Activated CD4-positive, alpha-beta T cell treated with anti-CD3 and anti-CD28 coated beads for 4 hours (primary cell): ENCODE measurements around the gene VWA5B1.

ENCODE experiments used
- DNase-seq, 2 donors: peaks; one replicate each; pipeline ENCODE4 v3.0.0-alpha.2; 2020

VWA5B1 gene

DNA sequence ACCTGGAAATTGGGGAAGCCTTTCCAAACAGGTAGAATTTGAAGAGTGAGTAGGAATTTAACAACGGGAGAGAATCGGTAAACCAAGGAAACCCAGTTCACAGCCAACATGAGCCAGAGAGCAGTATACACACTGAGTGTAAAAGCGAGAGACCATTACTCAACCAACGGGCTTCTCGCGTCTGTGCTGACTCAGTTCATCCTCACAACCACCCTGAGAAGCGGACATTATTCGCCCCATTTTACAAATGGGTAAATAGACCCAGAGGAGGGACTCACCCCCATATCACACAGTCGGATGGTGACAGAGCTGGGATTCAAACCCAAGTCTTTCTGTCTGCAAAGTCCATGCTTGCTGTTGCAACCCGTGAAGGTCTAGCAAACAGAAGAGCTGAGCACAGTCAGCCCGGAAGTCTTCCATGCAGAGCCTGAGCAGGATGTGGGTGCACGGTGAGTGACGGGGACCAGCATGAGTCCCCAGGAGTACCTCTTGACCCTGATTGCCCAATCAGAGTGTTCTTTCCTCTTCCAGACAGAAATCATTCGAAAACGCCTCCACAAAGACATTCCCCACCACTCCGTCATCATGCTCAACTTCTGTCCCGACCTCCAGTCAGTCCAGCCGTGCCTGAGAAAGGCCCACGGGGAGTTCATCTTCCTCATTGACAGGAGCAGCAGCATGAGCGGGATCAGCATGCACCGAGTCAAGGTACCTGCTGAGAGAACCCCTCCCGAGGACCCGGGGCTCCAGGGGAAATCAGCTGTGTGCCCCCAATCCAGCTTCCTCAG is 32.3 kb downstream of the VWA5B1 start:
- peak; percentile 23 to 42 for DNase-seq

DNA sequence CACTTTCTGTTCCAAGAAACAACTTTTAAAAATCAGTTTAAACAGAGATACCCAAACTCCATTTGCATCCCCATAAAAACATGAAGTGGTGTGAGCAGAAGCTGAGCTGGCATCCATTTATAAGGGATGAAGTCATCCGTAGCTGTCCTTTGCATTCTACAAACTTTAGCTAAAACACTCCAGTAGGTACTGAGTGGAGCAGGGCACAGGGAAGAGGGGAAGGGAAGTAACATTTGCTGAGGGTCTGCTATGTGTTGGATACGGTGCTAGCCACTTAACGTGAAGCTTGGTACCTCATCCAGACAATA is 32.9 kb downstream of the VWA5B1 start:
- DNase-seq, result no peak

DNA sequence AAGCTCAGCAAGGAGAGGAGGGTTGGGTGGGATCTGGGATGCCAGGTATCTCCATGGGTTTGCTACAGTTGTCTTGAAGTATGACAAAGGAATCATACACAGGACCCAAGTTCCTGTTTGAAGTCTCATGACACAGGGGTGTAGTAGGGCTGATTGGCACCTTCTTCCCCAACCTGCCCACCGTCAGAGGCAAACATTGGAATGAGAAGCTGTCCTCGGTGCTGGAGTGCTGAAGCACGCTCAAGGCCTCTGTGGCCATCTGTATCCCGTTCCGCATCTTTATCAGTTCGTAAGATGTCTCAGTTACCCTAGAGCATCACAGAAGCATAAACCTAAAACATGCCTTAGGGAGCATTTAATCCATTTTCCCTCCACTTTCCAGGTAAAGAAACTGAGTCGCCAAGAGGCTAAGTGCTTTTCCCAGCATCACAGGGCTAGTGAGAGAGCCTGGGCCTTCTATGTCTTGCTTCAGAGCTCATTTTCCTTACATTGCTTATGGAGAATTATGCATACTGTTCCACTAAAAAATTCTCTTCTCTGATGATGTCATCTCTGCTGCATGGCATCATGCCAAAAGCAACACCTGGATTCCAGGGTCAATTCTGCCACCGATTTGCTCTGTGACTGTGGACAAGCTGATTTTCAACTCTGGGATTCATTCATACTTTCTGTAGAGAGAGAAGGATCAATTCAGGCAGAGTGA is 34.2 kb downstream of the VWA5B1 start:
- DNase-seq, result no peak

DNA sequence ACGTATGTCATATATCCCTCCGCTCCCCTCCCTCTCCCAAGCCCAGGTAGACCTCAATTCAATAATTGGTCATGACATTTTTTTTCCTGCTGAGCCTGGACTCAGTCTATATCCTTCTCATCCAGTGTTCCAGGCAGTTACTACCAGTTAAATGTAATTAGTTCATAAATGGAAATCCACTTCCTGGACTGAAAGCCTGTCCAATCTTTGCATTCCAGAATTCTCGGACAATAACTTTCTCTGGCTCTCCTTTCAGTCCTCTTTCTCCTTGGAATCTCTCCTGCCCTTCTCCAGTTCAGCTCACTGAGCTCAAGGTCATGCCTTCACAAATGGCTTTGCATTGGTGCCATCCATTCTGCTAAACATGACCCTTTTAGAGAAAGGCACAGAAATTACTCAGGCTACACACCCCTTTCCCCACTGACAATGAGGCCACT is 34.8 kb downstream of the VWA5B1 start:
- no peak for DNase-seq

DNA sequence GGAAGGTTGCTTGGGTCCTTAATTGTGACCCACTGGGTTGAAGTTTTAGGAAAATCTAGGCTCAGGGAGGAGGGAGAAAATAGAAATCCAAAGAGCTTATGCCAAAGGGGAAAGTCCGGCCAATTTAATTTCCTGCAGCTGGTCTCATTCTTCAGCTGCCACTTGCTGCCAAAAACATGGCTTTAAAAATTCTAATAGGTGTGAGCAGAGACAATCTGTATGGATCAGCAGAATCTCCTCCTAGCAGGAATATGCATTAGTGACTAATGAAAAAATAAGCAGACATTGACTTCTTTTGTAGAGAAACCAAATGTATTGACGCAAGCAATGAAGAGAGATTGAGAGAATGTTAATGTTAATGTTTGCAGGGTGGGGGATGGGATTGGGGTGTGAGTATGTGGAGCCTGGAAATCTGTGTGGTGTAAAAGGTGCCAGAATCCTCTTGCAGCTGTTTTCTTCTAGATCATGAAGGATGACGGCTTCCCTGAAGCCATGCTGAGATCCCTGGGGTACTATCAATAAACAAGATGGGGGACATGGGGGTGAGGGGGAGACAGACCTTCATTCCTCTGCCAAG is 35.3 kb downstream of the VWA5B1 start:
- no peak for DNase-seq

DNA sequence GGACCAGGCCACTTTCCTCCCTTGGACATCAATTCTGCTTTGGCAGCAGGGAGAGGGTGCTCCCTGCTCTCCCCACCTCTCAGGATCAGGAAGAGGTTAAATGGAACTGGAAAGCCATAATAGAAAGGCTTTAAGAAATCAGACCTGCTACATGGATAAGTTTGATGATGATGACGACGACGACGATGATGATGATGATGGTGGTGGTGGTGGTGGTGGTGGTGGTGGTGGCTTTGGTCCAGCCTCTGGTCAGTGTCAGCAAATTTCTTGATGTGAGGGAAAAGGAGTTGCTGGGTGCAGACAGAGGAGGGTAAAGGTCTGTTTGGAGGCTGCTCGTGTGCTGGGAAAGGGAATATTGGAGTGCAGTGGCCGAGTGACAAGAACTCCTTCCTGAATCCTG is 36.8 kb downstream of the VWA5B1 start:
- DNase-seq, result no peak

DNA sequence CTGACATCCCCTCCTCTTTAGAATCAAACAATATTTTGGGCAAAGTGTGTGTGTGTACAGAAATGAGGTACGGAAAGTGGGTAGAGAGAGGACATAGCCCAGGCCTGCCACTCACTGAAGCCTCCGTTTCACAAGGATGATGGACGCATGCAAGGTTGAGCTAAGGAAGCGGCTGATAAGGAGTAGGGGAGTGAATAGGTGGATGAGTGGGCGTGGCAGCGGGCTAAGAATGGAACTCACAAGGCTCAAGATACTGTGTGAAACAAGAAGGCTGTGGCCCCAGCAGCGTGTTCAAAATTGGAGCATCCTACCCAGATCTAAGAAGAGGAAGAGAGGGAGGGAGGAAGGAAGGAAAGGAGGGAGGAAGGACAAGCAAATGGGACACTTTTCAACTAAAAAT is 37.5 kb downstream of the VWA5B1 start:
- DNase-seq, result no peak

DNA sequence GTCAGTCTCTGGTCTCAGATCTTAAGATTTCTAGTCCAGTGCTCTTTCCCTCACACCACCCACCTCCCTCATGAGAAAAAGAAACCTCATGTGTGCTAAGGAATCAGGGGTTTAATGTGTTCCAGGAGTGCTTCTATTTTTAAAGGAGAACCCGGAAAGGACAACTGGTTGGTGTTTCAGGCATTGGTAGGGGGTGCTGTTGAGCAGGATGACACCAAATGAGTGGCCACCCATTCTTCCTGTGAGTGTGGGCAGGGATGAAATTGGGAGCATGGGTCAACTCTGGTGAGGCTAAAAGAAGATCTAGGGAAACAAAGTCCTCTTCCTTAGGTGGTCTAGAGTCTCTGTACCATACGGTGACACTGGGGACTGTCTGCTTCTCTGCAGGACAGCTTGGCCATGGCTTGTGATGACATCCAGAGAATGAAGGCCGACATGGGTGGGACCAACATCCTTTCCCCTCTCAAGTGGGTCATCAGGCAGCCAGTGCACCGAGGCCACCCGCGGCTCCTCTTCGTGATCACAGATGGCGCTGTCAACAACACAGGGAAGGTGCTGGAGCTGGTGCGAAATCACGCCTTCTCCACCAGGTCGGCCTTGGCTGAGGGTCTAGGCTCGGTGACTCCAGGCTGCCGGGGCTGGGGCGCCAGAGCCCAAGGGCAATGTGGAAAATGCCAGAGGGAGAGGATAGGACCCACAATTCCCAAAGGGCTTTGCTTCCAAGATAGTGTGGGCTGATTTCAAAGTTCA is 39.3 kb downstream of the VWA5B1 start:
- DNase-seq, result no peak

DNA sequence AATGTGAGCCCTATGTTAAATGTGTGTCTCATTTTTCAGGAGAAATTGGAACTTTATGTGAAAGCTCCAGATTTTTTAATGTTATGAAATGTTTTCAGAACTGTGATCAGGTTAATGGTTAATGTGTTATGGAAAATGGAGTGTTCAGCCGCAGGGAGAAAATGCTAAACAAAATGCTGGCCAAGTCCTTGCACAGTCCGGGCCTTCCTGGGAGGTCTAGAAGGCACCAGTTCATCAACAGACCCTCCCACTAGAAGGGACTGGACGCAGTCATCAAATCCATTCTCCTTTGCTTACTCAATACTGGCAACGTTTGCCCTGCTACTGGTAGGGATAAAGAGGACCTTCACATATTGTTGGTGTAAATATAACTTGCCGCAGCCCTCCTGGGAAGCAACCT is 43.4 kb downstream of the VWA5B1 start:
- no peak for DNase-seq

DNA sequence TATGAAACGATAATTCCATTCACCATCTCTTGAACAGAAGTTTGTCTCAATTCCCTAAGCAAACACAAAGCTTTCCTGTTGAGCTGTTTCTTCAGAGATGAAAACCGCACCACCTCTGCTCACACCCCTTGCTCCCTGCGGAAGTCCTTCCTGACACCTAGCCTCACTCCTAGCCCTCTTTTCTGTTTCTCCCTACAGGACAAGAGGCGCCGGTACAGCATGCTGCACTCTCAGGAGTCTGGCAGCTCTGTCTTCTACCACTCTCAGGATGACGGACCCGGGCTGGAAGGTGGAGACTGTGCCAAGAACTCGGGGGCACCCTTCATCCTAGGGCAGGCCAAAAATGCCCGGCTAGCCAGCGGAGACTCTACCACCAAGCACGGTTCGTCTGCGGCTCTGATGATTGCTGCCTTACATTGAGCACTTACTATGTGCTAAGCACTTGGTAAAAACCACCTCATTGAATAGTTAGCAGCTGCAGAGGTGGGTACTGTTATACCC is 45.5 kb downstream of the VWA5B1 start:
- no peak for DNase-seq

DNA sequence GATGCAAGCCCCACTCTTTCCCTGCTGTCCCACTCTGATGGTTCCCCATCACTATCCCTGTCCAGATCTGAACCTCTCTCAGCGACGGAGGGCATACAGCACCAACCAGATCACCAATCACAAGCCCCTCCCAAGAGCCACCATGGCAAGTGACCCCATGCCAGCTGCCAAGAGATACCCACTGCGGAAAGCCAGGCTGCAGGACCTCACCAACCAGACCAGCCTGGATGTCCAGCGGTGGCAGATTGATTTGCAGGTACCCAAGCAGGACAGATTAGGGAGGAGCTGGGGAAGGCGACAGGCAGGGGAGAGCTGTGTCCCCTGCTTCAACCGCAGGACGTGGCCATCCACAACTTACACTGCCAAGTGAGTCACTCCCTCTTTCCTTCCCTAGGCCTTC is 46.9 kb downstream of the VWA5B1 start:
- no peak for DNase-seq

DNA sequence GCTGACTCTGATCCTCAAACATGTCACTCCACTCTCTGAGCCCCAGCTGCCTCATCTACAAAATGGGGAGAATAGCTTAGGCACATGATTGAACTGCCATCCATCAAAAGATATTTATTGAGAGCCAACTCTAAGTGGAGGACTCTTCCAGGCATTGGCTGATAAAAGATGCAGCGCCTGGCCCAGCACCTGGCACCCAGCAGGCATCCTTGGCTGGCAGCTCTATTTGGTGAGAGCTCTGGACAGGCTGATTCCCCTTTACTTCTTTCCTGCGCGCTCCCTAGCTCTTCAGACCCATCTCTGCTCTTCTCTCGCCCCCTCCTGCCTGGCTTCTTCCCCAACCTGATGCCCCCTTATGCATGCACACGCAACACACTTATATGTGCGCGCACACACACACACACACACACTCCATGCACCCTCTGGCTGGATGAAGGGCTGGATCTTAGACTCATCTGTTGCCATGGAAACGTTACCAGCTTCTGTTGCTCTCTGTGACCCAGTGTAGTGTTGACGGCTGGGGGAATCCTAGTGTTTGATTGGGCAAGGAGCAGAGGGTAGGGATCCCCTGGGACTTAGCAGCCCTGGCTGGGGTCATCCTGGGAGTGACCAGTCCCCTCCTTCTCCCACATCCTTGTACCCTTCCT is 49.3 kb downstream of the VWA5B1 start:
- DNase-seq, result no peak

DNA sequence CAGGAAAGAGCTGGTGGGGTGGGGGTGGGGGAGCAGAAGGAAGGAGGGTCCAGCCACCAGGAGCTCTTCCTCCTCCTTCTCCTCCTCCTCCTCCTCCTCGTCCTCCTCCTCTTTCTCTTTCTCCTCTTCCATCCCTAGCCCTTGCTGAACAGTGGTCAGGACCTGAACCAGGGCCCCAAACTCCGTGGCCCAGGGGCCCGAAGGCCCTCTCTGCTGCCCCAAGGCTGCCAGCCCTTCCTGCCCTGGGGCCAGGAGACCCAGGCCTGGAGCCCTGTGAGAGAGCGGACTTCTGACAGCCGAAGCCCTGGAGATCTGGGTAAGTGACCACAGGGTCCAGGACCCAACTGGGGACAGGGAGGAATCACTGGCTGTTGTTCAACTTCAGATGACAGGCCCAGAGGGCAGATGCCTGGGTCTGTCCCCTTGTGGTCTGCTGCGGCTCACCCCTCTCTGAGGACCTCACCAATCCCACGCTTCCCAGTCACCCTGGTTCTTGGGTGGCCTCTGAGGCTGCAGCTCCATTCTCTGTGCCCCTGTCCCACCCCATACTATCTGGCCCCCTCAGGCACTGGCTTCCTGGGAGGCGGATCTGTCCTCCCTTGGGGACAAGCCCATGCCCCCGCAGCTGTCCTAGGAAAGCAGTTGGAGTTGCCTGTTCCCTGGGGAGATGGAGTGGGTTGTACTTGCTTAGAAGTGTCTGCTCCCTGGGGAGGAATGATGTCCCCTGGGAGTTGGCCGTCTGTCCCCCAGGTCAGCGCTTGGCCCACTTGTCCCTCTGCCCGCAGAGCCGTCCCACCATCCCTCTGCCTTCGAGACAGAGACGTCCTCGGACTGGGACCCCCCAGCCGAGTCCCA is 51.8 kb downstream of the VWA5B1 start:
- no peak for DNase-seq

DNA sequence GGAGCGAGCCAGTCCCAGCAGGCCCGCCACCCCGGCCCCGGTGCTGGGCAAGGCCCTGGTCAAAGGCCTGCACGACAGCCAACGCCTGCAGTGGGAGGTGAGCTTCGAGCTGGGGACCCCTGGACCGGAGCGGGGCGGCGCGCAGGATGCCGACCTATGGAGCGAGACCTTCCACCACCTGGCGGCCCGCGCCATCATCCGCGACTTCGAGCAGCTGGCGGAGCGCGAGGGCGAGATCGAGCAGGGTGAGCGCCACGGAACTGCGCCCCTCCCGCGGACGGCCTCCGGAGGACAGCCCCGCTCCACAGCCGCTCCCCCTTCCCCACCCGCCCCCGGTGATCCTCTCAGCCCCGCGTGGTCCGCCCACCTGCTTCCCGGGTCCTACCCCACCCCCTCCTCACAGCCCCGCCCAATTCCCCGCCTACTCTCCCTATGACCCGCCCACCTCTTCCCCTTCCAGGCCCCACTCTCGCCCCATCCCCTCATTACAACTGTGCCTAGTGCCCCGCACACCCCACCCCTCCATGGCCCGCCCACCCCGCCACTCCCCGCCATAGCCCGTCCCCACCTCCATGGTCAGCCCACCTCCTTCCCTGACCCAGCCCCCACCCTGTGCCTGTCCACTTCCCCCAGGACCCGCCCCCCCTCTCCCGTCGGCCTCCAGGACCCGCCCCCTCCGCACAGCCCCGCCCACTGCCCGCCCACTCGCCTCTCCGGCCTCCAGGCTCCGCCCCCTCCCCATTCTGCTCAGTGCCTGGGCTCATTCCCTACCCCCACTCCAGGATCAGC is 52.7 kb downstream of the VWA5B1 start:
- peak; percentile 39 to 53 for DNase-seq

DNA sequence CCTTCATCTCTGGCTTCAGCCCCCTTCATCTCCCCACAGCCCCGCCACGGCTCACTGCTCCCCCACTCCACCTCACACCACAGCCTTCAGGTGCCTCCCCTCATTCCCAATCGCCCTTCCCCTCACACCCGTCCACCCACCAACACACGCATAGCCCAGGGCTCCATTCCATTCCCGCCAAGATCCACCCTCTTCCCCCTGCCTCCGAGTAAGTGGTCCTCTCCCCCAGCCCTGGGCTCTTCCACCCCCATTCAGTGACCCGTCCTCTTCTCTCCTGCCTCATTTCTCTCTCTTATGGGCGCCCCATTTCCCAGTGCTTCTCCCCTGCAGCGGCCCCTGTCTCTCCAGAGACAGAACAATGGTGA is 53.2 kb downstream of the VWA5B1 start:
- no peak for DNase-seq

DNA sequence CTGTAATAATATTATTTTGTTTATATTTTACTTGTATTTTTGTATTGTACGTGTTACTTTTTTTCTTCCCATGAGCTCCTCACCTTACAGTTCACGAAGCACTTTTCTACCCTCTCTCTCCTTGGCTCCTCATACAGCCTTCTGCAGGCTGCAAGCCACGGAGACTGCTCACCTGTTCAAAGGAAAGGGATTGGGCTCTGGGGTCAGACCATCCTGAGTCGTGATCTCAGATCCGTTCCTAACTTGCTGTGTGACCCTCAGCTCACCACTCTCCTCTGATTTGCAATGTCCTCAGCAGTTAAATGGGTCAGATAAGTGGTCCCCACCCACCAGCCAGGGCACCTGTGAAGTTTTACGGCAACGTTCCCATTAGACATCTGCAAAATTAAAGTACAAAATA is 54.1 kb downstream of the VWA5B1 start:
- no peak for DNase-seq

DNA sequence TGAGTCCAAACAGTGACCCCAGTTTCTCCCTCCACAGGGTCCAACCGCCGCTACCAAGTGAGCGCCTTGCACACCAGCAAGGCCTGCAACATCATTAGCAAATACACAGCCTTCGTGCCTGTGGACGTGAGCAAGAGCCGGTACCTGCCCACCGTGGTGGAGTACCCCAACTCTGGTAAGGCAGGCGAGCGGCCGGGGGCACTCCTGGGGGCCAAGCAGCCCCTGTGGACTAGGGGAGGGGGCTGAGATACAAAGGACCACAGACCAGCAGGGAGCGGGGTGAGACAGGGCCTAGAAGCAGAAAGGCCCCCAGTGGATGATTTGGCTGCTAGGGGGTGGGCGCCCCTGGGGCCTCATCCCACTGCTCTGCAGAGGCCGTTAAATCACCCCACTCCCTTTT is 54.7 kb downstream of the VWA5B1 start:
- DNase-seq, result no peak

DNA sequence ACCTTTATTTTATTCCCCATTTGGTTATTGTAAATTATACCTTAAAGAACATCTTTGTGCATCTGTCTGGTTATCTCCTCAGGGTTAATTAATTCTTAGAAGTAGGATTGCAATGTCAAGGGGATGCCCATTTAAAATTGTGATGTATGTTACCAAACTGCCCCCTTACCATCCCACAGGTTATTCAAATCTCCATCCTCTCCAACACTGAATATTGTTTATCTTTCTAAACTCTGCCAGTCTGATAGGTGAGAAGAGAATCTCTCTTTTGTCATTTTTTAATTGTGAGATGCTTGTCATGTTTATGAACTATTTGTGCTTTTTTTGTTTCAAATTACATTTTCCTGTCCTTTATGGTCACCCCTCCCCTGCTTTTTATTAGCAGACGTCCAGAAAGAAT is 55.8 kb downstream of the VWA5B1 start:
- no peak for DNase-seq

DNA sequence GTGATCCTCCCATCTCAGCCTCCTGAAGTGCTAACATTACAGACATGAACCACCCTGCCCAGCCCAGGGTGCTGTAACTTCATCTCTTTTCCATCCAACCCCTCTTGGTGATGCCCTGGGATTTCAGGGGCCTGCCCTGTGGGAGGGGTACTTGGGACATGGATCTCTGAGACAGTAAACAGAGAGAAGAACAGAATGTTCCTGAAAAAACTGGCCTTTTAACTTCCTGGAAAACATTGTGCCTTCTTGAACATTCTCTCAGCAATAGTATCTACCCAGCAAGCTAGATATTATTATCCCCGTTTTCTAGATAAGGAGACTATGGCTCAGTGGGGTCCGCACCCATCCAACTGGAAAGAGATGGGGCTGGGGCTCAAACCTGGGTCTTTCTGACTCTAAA is 57.0 kb downstream of the VWA5B1 start:
- no peak for DNase-seq

DNA sequence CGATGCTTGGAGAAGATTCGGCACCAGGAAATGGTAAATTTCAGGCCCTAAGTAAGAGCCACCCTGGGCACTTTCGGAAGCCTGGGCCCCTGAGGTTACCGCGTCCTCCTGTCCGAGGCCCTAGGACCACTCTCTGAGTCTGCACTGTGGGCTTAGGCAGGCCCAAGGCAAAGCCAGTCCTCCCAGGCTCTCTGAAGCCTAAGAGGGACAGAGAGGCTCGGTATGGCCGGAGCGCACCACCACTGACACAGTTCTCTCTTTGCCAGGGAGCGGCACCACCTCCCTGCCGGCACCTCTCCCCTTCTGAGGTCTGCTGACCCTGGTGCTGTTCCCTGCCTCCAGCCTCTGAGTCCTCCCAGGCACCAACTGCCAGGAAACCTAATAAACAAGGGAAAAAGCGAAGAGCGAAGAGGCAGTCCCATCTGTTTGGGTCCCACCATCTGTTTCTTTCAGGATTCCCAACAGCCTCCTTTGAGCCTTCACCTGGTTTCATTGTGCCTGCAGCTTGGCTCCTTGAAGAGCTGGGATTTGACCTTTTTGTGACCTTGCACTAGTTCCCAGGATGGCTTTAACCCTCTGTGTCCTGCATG is 57.7 kb downstream of the VWA5B1 start:
- DNase-seq, result no peak

DNA sequence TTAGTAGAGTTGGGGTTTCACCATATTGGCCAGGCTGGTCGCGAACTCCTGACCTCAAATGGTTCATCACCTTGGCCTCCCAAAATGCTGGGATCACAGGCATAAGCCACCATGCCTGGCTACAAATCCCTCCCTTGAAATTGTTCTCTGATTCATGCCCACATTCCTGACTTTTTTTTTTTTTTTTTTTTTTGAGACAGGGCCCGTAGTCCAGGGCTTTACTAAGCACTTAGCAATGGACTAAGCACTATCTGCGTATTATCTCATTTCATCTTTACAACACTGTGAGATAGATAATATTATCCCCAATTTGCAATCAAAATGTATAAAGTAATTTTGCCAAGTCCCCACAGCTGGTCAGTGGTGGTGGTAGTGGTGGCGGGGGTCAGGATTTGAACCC is 58.9 kb downstream of the VWA5B1 start:
- no peak for DNase-seq
